GM12878 (cell line): ENCODE results near the gene MSS51. TPM values are rescaled to one million over a fixed set of nuclear protein-coding genes. Genes with fewer than 3 reads are reported as not detected.

Experiments
- ATAC-seq: fragments of 200-7000 bp; cut with Tn5 transposase; 3 replicates; pipeline ENCODE4 v1.9.1; 2020; ENCODE audit warnings: mild to moderate bottlenecking, moderate library complexity
- BruUV-seq: library from RNA; stranded (reverse); fragments of 400-500 nt; replicated peaks from 2 replicates; lab custom pipeline; 2021; lab: Mats Ljungman, UMichigan
- CTCF ChIA-PET: fragments of 300-600 bp; sonication (Branson Sonifier 250); formaldehyde crosslinking; extraction: SDS; loops from one replicate; lab custom pipeline; 2021; ENCODE audit warnings: inconsistent platforms; lab: Yijun Ruan, JAX
- POLR2A ChIA-PET: fragments of 350-600 bp; formaldehyde crosslinking; extraction: SDS; loops from one replicate; lab custom pipeline; 2021; ENCODE audit warnings: inconsistent platforms; lab: Charles Lee
- RAD21 ChIA-PET: fragments of 300-600 bp; sonication (Branson Sonifier 250); formaldehyde crosslinking; loops from one replicate; lab custom pipeline; 2023; ENCODE audit warnings: antibody characterized with exemption; ENCODE audit not compliant: unreplicated experiment; lab: Charles Lee
- SMC1A ChIA-PET: fragments of 300-600 bp; sonication (Branson Sonifier 250); formaldehyde crosslinking; loops from one replicate; lab custom pipeline; 2023; ENCODE audit not compliant: unreplicated experiment, uncharacterized antibody; lab: Charles Lee
- DNase-seq: peaks from one replicate; pipeline ENCODE4 v3.0.0-alpha.2; 2011; ENCODE audit warnings: low read depth, low spot score
- FAIRE-seq: peaks from 3 replicates; lab custom pipeline; 2011; peaks lifted over from hg19 to GRCh38; lab: Jason Lieb, UNC
- H2AFZ ChIP-seq: 2 replicates; pipeline ENCODE4 v1.6.0; 2011; ENCODE audit warnings: low read depth, low read length, control low read depth; ENCODE audit not compliant: control insufficient read depth
- H3K27ac ChIP-seq: 2 replicates; pipeline ENCODE4 v1.5.1; 2011; ENCODE audit warnings: control low read depth; ENCODE audit not compliant: control insufficient read depth, insufficient read depth
- H3K27me3 ChIP-seq, 2 experiments: replicated peaks in 1 of 2; 2 replicates each; pipeline versions ENCODE4 v1.6.0 to v1.6.1; 2011; ENCODE audit warnings: low read length in 1 of 2; ENCODE audit not compliant: control insufficient read depth in 2 of 2, insufficient read depth in 2 of 2
- H3K36me3 ChIP-seq, 2 experiments: 2 replicates each; pipeline ENCODE4 v1.5.1; 2011; ENCODE audit warnings: low read length in 1 of 2; ENCODE audit not compliant: control insufficient read depth in 2 of 2, insufficient read depth in 2 of 2
- H3K4me1 ChIP-seq: 2 replicates; pipeline ENCODE4 v1.6.1; 2011; ENCODE audit warnings: mild to moderate bottlenecking, low read length, moderate library complexity, mixed read lengths; ENCODE audit not compliant: control insufficient read depth, insufficient read depth
- H3K4me2 ChIP-seq: 2 replicates; pipeline ENCODE4 v1.6.0; 2011; ENCODE audit warnings: control low read depth; ENCODE audit not compliant: control insufficient read depth, insufficient read depth
- H3K4me3 ChIP-seq: fragments of 200-600 bp; sonication (generic); 2 replicates; pipeline ENCODE4 v1.5.1; 2016
- H3K79me2 ChIP-seq: 2 replicates; pipeline ENCODE4 v1.6.0; 2011; ENCODE audit warnings: low read length; ENCODE audit not compliant: control insufficient read depth, insufficient read depth
- H3K9ac ChIP-seq: 2 replicates; pipeline ENCODE4 v1.8.0; 2011; ENCODE audit warnings: low read length, control low read depth, mixed read lengths; ENCODE audit not compliant: control insufficient read depth, insufficient read depth
- H3K9me3 ChIP-seq: replicated peaks from 3 replicates; pipeline ENCODE4 v1.5.1; 2011; ENCODE audit warnings: mild to moderate bottlenecking, low read length; ENCODE audit not compliant: control insufficient read depth, insufficient read depth
- H4K20me1 ChIP-seq: 2 replicates; pipeline ENCODE4 v1.6.0; 2011; ENCODE audit not compliant: control insufficient read depth, insufficient read depth
- ATF7 ChIP-seq: fragments of 450-650 bp; IDR thresholded peaks from 2 replicates; pipeline ENCODE4 v1.6.1; 2016; ENCODE audit warnings: low read depth, mild to moderate bottlenecking
- BCL11A ChIP-seq: IDR thresholded peaks from 2 replicates; pipeline ENCODE4 v1.6.1; 2011; ENCODE audit warnings: low read depth, low read length
- CBX3 ChIP-seq: fragments of 200-600 bp; sonication (generic); IDR thresholded peaks from 2 replicates; pipeline ENCODE4 v1.6.1; 2016; ENCODE audit warnings: low read depth, borderline replicate concordance
- KAT2A ChIP-seq: conservative IDR thresholded peaks from 2 replicates; pipeline ENCODE4 v1.6.1; 2011; ENCODE audit warnings: low read depth, low read length; ENCODE audit not compliant: control insufficient read depth
- PML ChIP-seq: IDR thresholded peaks from 2 replicates; pipeline ENCODE4 v1.6.1; 2012; ENCODE audit warnings: low read length, inconsistent platforms
- STAT1 ChIP-seq: fragments of 450-650 bp; conservative IDR thresholded peaks from 2 replicates; pipeline ENCODE4 v1.6.1; 2014; ENCODE audit warnings: antibody characterized with exemption, mild to moderate bottlenecking
- TARDBP ChIP-seq: IDR thresholded peaks from 2 replicates; pipeline ENCODE4 v1.6.1; 2016; ENCODE audit warnings: borderline replicate concordance
- ZSCAN29 ChIP-seq: fragments of 450-650 bp; IDR thresholded peaks from 2 replicates; pipeline ENCODE4 v1.6.1; 2017; ENCODE audit warnings: mild to moderate bottlenecking, moderate library complexity
- WGBS: methylation state at CpG from one replicate; pipeline ENCODE4 v1.1.6; 2016; ENCODE audit warnings: low lambda C conversion rate; ENCODE audit not compliant: insufficient replicate concordance, insufficient coverage; ENCODE audit errors: missing lambda C conversion rate; 5-methylcytosine and 5-hydroxymethylcytosine counted together
- in situ Hi-C: fragments of 300-500 bp; cut with MboI; formaldehyde crosslinking; loops from 9 replicates; pipeline ENCODE4 v1.14.3; 2018; ENCODE audit warnings: mixed read lengths
- intact Hi-C: fragments of 100-400 bp; cut with micrococcal nuclease; formaldehyde crosslinking; loops from one replicate; pipeline ENCODE4 v1.14.2; 2022; ENCODE audit not compliant: unreplicated experiment
- polyA plus RNA-seq, 11 experiments: library from polyadenylated mRNA; depleted of rRNA in 4 of 11; unstranded in 6 of 11; stranded (reverse) in 5 of 11; fragments of >200 nt; fragmentation: Nextera tagmentation in 4 of 11; fragmentation: Illumina TruSeq in 1 of 11; extraction: Ambion mirVana in 4 of 11; extraction: Trizol in 1 of 11; gene quantifications; 1 replicate in 1 of 11; 2 replicates in 10 of 11; pipeline versions ENCODE4 v1.2.1 to v1.2.3, GENCODE V29; 2011 to 2016; ENCODE audit warnings: inconsistent platforms in 2 of 11, missing spikeins in 2 of 11, low read depth in 1 of 11
- total RNA-seq, 4 experiments: library from RNA; depleted of rRNA in 3 of 4; stranded (reverse); fragments of >200 nt in 3 of 4; fragmentation: Illumina TruSeq in 1 of 4; extraction: Trizol in 1 of 4; gene quantifications; 2 replicates each; pipeline versions ENCODE4 v1.2.1 to v1.2.3, GENCODE V29; 2013 to 2021
- TF ChIP-seq, protein P1 (sequence below): IDR thresholded peaks from 2 replicates; pipeline ENCODE4 v1.6.1; 2012; ENCODE audit warnings: low read depth, low read length, improper control_type of control experiment
- TF ChIP-seq, protein P2 (sequence below): fragments of 450-650 bp; IDR thresholded peaks from 2 replicates; pipeline ENCODE4 v1.6.1; 2017; ENCODE audit warnings: low read depth, mild to moderate bottlenecking, moderate library complexity
- TF ChIP-seq, protein P3 (sequence below): fragments of 450-650 bp; formaldehyde crosslinking; IDR thresholded peaks from 2 replicates; pipeline ENCODE4 v1.4.0; 2020; ENCODE audit warnings: mild to moderate bottlenecking, moderate library complexity
- TF ChIP-seq, protein P4 (sequence below): IDR thresholded peaks from 2 replicates; pipeline ENCODE4 v1.6.1; 2012; ENCODE audit warnings: low read depth, low read length, improper control_type of control experiment

Gene MSS51
- total and polyA plus RNA-seq, 10 of the 15 experiments (the other 5 are each of a cell fraction or from before 2014, with no cell fraction given): 0.06 to 2.1 (median 1.5) TPM

DNA sequence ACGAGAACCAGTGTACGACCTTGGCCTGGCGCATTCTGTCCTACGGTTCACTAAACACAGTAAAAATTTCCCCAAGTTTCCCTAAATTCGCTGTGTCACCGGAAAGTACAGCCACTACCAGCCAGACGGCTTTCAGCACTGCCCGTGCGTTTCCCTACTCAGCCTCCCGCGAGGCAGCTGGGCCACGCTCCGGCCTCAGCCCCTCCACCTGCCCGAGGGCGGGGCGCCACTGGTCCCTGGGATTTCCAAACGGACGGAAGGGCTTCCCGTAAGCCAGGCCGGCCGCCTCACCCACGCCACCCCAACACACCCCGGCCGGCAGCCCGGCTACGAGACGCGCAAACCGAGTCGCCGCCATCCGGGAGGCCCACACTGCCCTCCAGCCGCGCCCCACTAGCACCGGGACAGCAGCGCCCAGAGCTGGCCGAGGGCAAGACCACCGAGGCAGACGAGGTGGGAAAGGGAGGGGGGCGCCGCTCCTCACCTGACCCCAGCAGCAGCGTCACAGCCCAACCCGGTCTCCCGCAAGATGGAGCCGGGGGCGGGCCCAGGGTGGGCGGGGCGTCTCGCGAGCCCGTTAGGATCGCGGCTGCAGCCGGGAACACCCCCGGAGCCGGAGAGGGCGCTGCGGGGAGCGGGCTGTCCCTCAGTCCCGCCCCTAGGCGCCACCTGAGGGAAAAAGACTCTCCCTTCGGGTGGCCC is 19.7 kb downstream of the MSS51 start, which contains the start of gene ANXA7 (continued):
- TF ChIP-seq STAT1: no peak
- TF ChIP-seq PML: no peak; the same call in none of the 2 replicates
- TF ChIP-seq, protein P1, sequence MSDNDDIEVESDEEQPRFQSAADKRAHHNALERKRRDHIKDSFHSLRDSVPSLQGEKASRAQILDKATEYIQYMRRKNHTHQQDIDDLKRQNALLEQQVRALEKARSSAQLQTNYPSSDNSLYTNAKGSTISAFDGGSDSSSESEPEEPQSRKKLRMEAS: no peak; the same call in 1 of the 2 replicates
- TF ChIP-seq ZSCAN29: no peak
- TF ChIP-seq, protein P2, sequence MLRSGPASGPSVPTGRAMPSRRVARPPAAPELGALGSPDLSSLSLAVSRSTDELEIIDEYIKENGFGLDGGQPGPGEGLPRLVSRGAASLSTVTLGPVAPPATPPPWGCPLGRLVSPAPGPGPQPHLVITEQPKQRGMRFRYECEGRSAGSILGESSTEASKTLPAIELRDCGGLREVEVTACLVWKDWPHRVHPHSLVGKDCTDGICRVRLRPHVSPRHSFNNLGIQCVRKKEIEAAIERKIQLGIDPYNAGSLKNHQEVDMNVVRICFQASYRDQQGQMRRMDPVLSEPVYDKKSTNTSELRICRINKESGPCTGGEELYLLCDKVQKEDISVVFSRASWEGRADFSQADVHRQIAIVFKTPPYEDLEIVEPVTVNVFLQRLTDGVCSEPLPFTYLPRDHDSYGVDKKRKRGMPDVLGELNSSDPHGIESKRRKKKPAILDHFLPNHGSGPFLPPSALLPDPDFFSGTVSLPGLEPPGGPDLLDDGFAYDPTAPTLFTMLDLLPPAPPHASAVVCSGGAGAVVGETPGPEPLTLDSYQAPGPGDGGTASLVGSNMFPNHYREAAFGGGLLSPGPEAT: no peak; the same call in 1 of the 2 replicates
- TF ChIP-seq ATF7: no peak
- TF ChIP-seq, all 136 proteins: peak for 42

DNA sequence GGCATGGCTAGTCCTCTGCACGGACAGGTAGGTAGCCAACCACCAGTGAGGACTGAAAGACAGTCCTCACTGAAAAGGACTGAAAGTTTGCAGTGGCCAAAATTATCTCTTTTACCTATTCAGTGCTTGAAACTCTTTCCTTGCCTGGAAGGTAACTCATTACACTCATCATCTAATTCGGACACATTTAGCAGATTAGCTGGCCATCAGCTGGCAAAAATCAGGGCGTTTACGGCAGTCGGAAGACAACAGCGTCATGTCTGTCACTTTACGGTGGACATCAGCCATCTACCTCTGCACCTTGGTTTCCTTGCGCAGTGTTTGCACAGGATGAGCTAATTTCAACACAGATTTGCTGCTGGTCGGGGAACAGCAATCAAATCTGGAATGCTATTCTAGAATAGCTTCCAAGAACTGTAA is 20.2 kb downstream of the MSS51 start:
- ATAC-seq (peak; percentile 64), DNase-seq (peak; percentile 41), FAIRE-seq (peak; percentile 38)
- in situ Hi-C loops (no loop called here), intact Hi-C loops (loop anchor here (5.0 kb wide), 1 partner anchor 166 kb away; the partner anchor contains the start of gene DNAJC9)
- Histone ChIP-seq H3K4me1 (no peaks in the 10 kb centered on the region), H3K27ac (peak overlapping the region; percentile 93), H3K79me2 (peaks cover 56% of the 10 kb centered on the region), H3K27me3 (no peaks in the 10 kb centered on the region), H4K20me1 (no peaks in the 10 kb centered on the region), H3K9me3 (no peaks in the 10 kb centered on the region), H3K4me3 (peak overlapping the region; percentile 84), H3K9ac (peak overlapping the region; percentile 93), H3K36me3 (no peaks in the 10 kb centered on the region; a peak in 1 of 4 replicates), H3K4me2 (peak overlapping the region; percentile 90), H2AFZ (peak overlapping the region; percentile 97)
- ChIA-PET RAD21 (no interaction called here), CTCF (interaction anchor here (1.2 kb wide), 2 partner anchors 9 to 27 kb away, joined by 3 to 4 read pairs; no protein-coding TSS in a partner anchor), POLR2A (interaction anchor here (0.6 to 1.9 kb wide), 12 partner anchors 11 to 587 kb away, joined by 3 to 11 read pairs (median 4); partner anchors contain the start of genes DNAJC9, MRPS16, MSS51 and P4HA1), SMC1A (no interaction called here)
- no TSS peak for BruUV-seq
- under 1% methylated on average over 9 of the region's 9 CpGs for WGBS
- TF ChIP-seq, protein P3, sequence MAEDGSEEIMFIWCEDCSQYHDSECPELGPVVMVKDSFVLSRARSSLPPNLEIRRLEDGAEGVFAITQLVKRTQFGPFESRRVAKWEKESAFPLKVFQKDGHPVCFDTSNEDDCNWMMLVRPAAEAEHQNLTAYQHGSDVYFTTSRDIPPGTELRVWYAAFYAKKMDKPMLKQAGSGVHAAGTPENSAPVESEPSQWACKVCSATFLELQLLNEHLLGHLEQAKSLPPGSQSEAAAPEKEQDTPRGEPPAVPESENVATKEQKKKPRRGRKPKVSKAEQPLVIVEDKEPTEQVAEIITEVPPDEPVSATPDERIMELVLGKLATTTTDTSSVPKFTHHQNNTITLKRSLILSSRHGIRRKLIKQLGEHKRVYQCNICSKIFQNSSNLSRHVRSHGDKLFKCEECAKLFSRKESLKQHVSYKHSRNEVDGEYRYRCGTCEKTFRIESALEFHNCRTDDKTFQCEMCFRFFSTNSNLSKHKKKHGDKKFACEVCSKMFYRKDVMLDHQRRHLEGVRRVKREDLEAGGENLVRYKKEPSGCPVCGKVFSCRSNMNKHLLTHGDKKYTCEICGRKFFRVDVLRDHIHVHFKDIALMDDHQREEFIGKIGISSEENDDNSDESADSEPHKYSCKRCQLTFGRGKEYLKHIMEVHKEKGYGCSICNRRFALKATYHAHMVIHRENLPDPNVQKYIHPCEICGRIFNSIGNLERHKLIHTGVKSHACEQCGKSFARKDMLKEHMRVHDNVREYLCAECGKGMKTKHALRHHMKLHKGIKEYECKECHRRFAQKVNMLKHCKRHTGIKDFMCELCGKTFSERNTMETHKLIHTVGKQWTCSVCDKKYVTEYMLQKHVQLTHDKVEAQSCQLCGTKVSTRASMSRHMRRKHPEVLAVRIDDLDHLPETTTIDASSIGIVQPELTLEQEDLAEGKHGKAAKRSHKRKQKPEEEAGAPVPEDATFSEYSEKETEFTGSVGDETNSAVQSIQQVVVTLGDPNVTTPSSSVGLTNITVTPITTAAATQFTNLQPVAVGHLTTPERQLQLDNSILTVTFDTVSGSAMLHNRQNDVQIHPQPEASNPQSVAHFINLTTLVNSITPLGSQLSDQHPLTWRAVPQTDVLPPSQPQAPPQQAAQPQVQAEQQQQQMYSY (CRISPR knock-in tag): no peak
- TF ChIP-seq TARDBP (no peak), KAT2A (no peak), CBX3 (no peak), BCL11A (no peak)
- TF ChIP-seq, protein P4, sequence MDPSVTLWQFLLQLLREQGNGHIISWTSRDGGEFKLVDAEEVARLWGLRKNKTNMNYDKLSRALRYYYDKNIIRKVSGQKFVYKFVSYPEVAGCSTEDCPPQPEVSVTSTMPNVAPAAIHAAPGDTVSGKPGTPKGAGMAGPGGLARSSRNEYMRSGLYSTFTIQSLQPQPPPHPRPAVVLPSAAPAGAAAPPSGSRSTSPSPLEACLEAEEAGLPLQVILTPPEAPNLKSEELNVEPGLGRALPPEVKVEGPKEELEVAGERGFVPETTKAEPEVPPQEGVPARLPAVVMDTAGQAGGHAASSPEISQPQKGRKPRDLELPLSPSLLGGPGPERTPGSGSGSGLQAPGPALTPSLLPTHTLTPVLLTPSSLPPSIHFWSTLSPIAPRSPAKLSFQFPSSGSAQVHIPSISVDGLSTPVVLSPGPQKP: no peak
